Colonic mucosa (tissue), 4 donors: ENCODE measurements around the gene ITGB4. TPM values are rescaled to one million over a fixed set of nuclear protein-coding genes. Genes with fewer than 3 reads are reported as not detected.

Source experiments
- DNase-seq: peaks from one replicate; pipeline ENCODE4 v3.0.0-alpha.2; 2020
- H3K27ac ChIP-seq: fragments of 200-600 bp; one replicate; pipeline ENCODE4 v1.8.0; 2021
- H3K27me3 ChIP-seq: fragments of 200-600 bp; one replicate; pipeline ENCODE4 v1.8.0; 2021
- H3K36me3 ChIP-seq: fragments of 200-600 bp; one replicate; pipeline ENCODE4 v1.8.0; 2021
- H3K4me1 ChIP-seq: fragments of 200-600 bp; one replicate; pipeline ENCODE4 v1.8.0; 2021; ENCODE audit warnings: mild to moderate bottlenecking
- H3K4me3 ChIP-seq: fragments of 200-600 bp; one replicate; pipeline ENCODE4 v1.8.0; 2021
- H3K9ac ChIP-seq, 2 donors: one replicate each; pipeline ENCODE4 v1.7.0; 2013; ENCODE audit warnings: control low read depth in 2 of 2, low read depth in 2 of 2, low read length in 2 of 2
- H3K9me3 ChIP-seq: fragments of 200-600 bp; one replicate; pipeline ENCODE4 v1.8.0; 2021
- CTCF ChIP-seq: fragments of 200-600 bp; IDR thresholded peaks from one replicate; pipeline ENCODE4 v1.8.0; 2022; ENCODE audit warnings: antibody characterized with exemption, mild to moderate bottlenecking
- intact Hi-C: fragments of 100-400 bp; cut with DNase I; formaldehyde crosslinking; loops from one replicate; pipeline ENCODE4 v1.14.1; 2022
- microRNA-seq: library from miRNA; unstranded; fragments of <30 nt; microRNA quantifications from one replicate; pipeline ENCODE4, GENCODE V29; 2019
- total RNA-seq, 2 donors: library from RNA; stranded (reverse); fragmentation: NEBNext Ultra II Directional in 1 of 2; extraction: Animal tissue kit (Norgen Biotek cat#: 25700) in 1 of 2; gene quantifications; one replicate each; pipeline ENCODE4 v1.2.1, GENCODE V29; 2021
- donor health status: healthy.
- donor health status: DM: no; HTN: no; CAD: no.
- donor health status: DM: no; HTN: no; CAD: no.

The ITGB4 gene
- total RNA-seq, 2 donors from 2014 or later = 267 to 272 TPM

GRCh38 chr17:75803883-75804282, 82.6 kb downstream of the ITGB4 start:
- H3K27me3 ChIP-seq = no peaks in the 10 kb centered on the region
- H3K4me1 ChIP-seq = no peaks in the 10 kb centered on the region
- H3K36me3 ChIP-seq = no peaks in the 10 kb centered on the region
- intact Hi-C loops = no loop called here
- TF ChIP-seq CTCF = no peak
- no peak overlapping the region for H3K4me3 ChIP-seq
- DNase-seq = no peak
- H3K9ac ChIP-seq = no peak overlapping the region
- H3K27ac ChIP-seq = no peak overlapping the region
- H3K9me3 ChIP-seq = no peaks in the 10 kb centered on the region

DNA sequence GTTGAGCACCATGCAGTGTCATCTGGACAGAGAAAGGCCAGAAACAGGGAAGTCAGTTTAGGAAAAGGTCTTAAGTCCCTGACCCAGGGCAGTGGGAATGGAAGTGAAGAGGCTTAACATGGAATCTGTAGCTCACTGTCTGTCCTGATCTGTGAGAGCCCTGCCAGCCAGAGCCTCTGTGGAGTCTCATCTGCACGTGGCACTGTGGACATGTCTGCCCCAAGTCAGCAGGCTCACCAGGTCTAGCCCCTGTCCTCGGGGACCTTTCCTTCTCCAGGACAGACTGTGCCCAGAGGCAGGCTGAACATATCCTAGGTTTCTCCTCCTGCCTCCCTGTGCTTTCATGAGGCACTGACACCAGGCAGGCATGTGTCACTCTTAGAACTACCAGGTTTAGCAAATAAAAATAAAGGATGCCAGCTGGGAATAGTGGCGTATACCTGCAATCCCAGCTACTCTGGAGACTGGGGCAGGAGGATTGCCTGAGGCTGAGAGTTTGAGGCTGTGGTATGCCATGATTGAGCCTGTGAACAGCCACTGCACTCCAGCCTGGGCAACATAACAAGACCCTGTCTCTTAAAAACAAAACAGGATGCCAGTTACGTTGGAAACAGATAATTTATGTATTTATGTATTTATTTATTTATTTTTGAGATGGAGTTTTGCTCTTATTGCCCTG, 85.7 kb downstream of the ITGB4 start:
- Histone ChIP-seq H3K4me3 (no peak overlapping the region), H3K4me1 (no peaks in the 10 kb centered on the region), H3K36me3 (peaks cover under 1% of the 10 kb centered on the region), H3K27me3 (no peaks in the 10 kb centered on the region), H3K27ac (no peak overlapping the region), H3K9me3 (no peaks in the 10 kb centered on the region), H3K9ac (no peak overlapping the region)
- no peak for TF ChIP-seq CTCF
- no peak for DNase-seq
- intact Hi-C loops = no loop called here

Small RNA genes within 50 kb of the gene (microRNA-seq; reads per million reads assigned to microRNA genes)
- gene MIR4738 = 1.7 reads per million

Other genes starting within 250 kb of the ITGB4 start
- 10 to 100 TPM; 26.5 to 28.6 TPM for gene CASKIN2, start 205.9 kb upstream of the ITGB4 start, total RNA-seq
- 10 to 100 TPM; 29.7 to 50.7 TPM for gene TSEN54, start 204.9 kb upstream of the ITGB4 start, total RNA-seq
- 100 to 1,000 TPM; 401 to 497 TPM for gene LLGL2, start 195.8 kb upstream of the ITGB4 start, total RNA-seq
- gene MYO15B, start 133.7 kb upstream of the ITGB4 start, total RNA-seq = 100 to 1,000 TPM; 210 to 462 TPM
- 10 to 100 TPM in 1 of 2 donors, 1 to 10 TPM in 1; 5.1 to 39.9 TPM for gene SMIM5, start 88.0 kb upstream of the ITGB4 start, total RNA-seq
- 10 to 100 TPM; 18.7 to 43.1 TPM for gene RECQL5, start 54.3 kb upstream of the ITGB4 start, total RNA-seq
- gene SAP30BP, start 54.1 kb upstream of the ITGB4 start, total RNA-seq = 10 to 100 TPM; 68.0 to 68.1 TPM
- gene GALK1, start 43.7 kb downstream of the ITGB4 start, total RNA-seq = 10 to 100 TPM; 21.3 to 23.6 TPM
- 10 to 100 TPM; 18.4 to 26.0 TPM for gene UNK, start 63.3 kb downstream of the ITGB4 start, total RNA-seq
- gene UNC13D, start 122.9 kb downstream of the ITGB4 start, total RNA-seq = 10 to 100 TPM; 25.9 to 35.0 TPM
- gene WBP2, start 133.9 kb downstream of the ITGB4 start, total RNA-seq = 100 to 1,000 TPM in 1 of 2 donors, 10 to 100 TPM in 1; 69.8 to 102 TPM
- 10 to 100 TPM; 33.7 to 71.5 TPM for gene TRIM47, start 157.1 kb downstream of the ITGB4 start, total RNA-seq
- gene TRIM65, start 175.5 kb downstream of the ITGB4 start, total RNA-seq = 10 to 100 TPM; 14.5 to 26.0 TPM
- 100 to 1,000 TPM in 1 of 2 donors, 10 to 100 TPM in 1; 88.6 to 190 TPM for gene MRPL38, start 183.4 kb downstream of the ITGB4 start, total RNA-seq
- 10 to 100 TPM in 1 of 2 donors, 1 to 10 TPM in 1; 3.2 to 21.5 TPM for gene FBF1, start 219.6 kb downstream of the ITGB4 start, total RNA-seq